ENCODE results near the gene C14orf132. TPM values are rescaled to one million over a fixed set of nuclear protein-coding genes. Genes with fewer than 3 reads are reported as not detected.
"Not testable (repeated sequence)": the region's sequence is repeated elsewhere in the genome, so short reads cannot be mapped to it uniquely, and the experiment has no call there.

C14orf132 gene
- total RNA-seq, 2 donors from 2014 or later, result 23.0 to 37.5 TPM

- Histone ChIP-seq H3K36me3 (no peaks in the 10 kb centered on the region), H3K27ac (no peak overlapping the region), H3K9me3 (peaks cover 5% of the 10 kb centered on the region), H3K4me1 (ENCODE audit: control insufficient read depth in 1 of 2, low read depth in 2 of 2) (no peaks in the 10 kb centered on the region), H3K27me3 (replicated peaks; ENCODE audit: insufficient read depth) (no peaks in the 10 kb centered on the region), H3K4me3 (no peak overlapping the region)
- TF ChIP-seq CTCF (IDR thresholded peaks at IDR 0.05), result no peak
- DNase-seq (ENCODE audit: low spot score) (no peak), ATAC-seq (ENCODE audit: insufficient number of reproducible peaks, low FRiP score, low read depth) (no peak)
Observed at GRCh38 chr14:96002498-96002884, 36.7 kb upstream of the C14orf132 start.

- H3K4me1 ChIP-seq (ENCODE audit: control insufficient read depth in 1 of 2, low read depth in 2 of 2), result no peaks in the 10 kb centered on the region
- no peak overlapping the region for H3K27ac ChIP-seq
- ATAC-seq (ENCODE audit: insufficient number of reproducible peaks, low FRiP score, low read depth) (no peak), DNase-seq (ENCODE audit: low spot score) (no peak)
- H3K4me3 ChIP-seq, result no peak overlapping the region
- H3K9me3 ChIP-seq, result peaks cover 13% of the 10 kb centered on the region
- H3K27me3 ChIP-seq (replicated peaks; ENCODE audit: insufficient read depth), result no peaks in the 10 kb centered on the region
- no peak for TF ChIP-seq CTCF (IDR thresholded peaks at IDR 0.05)
- no peaks in the 10 kb centered on the region for H3K36me3 ChIP-seq
Observed at GRCh38 chr14:96011131-96011530, 28.0 kb upstream of the C14orf132 start.

GRCh38 chr14:96011607-96012006 lies 27.6 kb upstream of the C14orf132 start:
- Histone ChIP-seq H3K27me3 (replicated peaks; ENCODE audit: insufficient read depth) (no peaks in the 10 kb centered on the region), H3K27ac (no peak overlapping the region), H3K4me1 (ENCODE audit: control insufficient read depth in 1 of 2, low read depth in 2 of 2) (no peaks in the 10 kb centered on the region), H3K4me3 (no peak overlapping the region), H3K36me3 (no peaks in the 10 kb centered on the region), H3K9me3 (peaks cover 13% of the 10 kb centered on the region)
- no peak for ATAC-seq (ENCODE audit: insufficient number of reproducible peaks, low FRiP score, low read depth)
- DNase-seq (ENCODE audit: low spot score), result no peak
- TF ChIP-seq CTCF (IDR thresholded peaks at IDR 0.05), result no peak

- not testable (repeated sequence) for ATAC-seq (ENCODE audit: insufficient number of reproducible peaks, low FRiP score, low read depth); H3K27ac ChIP-seq; DNase-seq (ENCODE audit: low spot score)
Observed at GRCh38 chr14:96012757-96013156, 26.4 kb upstream of the C14orf132 start.

GRCh38 chr14:96014176-96014575 lies 25.0 kb upstream of the C14orf132 start:
- H3K4me3 ChIP-seq, result no peak overlapping the region
- DNase-seq (ENCODE audit: low spot score) (no peak), ATAC-seq (ENCODE audit: insufficient number of reproducible peaks, low FRiP score, low read depth) (no peak)
- H3K4me1 ChIP-seq (ENCODE audit: control insufficient read depth in 1 of 2, low read depth in 2 of 2), result no peaks in the 10 kb centered on the region
- TF ChIP-seq CTCF (IDR thresholded peaks at IDR 0.05), result no peak
- H3K36me3 ChIP-seq, result no peaks in the 10 kb centered on the region
- peaks cover 13% of the 10 kb centered on the region for H3K9me3 ChIP-seq
- H3K27me3 ChIP-seq (replicated peaks; ENCODE audit: insufficient read depth), result no peaks in the 10 kb centered on the region
- H3K27ac ChIP-seq, result no peak overlapping the region

More at GRCh38 chr14:96012757-96013156, 26.4 kb upstream of the C14orf132 start:
- not testable (repeated sequence) for H3K4me3 ChIP-seq; H3K36me3 ChIP-seq; H3K27me3 ChIP-seq (replicated peaks; ENCODE audit: insufficient read depth); H3K4me1 ChIP-seq (ENCODE audit: control insufficient read depth in 1 of 2, low read depth in 2 of 2)
- H3K9me3 ChIP-seq, result peaks cover 13% of the 10 kb centered on the region

GRCh38 chr14:96016501-96017160 lies 22.5 kb upstream of the C14orf132 start:
- no peaks in the 10 kb centered on the region for H3K27me3 ChIP-seq (replicated peaks; ENCODE audit: insufficient read depth)
- no peak overlapping the region for H3K27ac ChIP-seq
- H3K36me3 ChIP-seq, result no peaks in the 10 kb centered on the region
- no peak for DNase-seq (ENCODE audit: low spot score)
- no peak overlapping the region for H3K4me3 ChIP-seq
- no peaks in the 10 kb centered on the region for H3K4me1 ChIP-seq (ENCODE audit: control insufficient read depth in 1 of 2, low read depth in 2 of 2)
- no peak for ATAC-seq (ENCODE audit: insufficient number of reproducible peaks, low FRiP score, low read depth)
- no peak for TF ChIP-seq CTCF (IDR thresholded peaks at IDR 0.05)
- peaks cover 3% of the 10 kb centered on the region for H3K9me3 ChIP-seq
